Sigmoid colon (tissue), 7 donors: Measurements from ENCODE around the gene CACNB1. TPM values are rescaled to one million over a fixed set of nuclear protein-coding genes. Genes with fewer than 3 reads are reported as not detected.

Experiments
- DNase-seq: peaks from one replicate; pipeline ENCODE4 v3.0.0-alpha.2; 2019
- H3K27ac ChIP-seq, 4 donors: fragments of 200-600 bp; sonication (generic); one replicate each; pipeline ENCODE4 v1.5.1; 2016 to 2019; ENCODE audit warnings: mild to moderate bottlenecking in 1 of 4
- H3K27me3 ChIP-seq, 3 donors: fragments of 200-600 bp; sonication (generic); one replicate each; pipeline ENCODE4 v1.5.1; 2019; ENCODE audit warnings: mild to moderate bottlenecking in 1 of 3
- H3K36me3 ChIP-seq, 4 donors: fragments of 200-600 bp; sonication (generic); one replicate each; pipeline ENCODE4 v1.5.1; 2016 to 2019
- H3K4me1 ChIP-seq, 4 donors: fragments of 200-600 bp; sonication (generic); one replicate each; pipeline ENCODE4 v1.5.1; 2017 to 2019
- H3K4me3 ChIP-seq, 4 donors: fragments of 200-600 bp; sonication (generic); one replicate each; pipeline ENCODE4 v1.5.1; 2017 to 2019; ENCODE audit warnings: mild to moderate bottlenecking in 2 of 4, moderate library complexity in 1 of 4
- H3K9me3 ChIP-seq, 4 donors: fragments of 200-600 bp in 3 of 4; sonication (generic) in 3 of 4; one replicate each; pipeline versions ENCODE4 v1.5.1 to v1.6.1; 2013 to 2019
- EP300 ChIP-seq, 4 donors: sonication (generic); formaldehyde crosslinking; IDR thresholded peaks; one replicate each; pipeline ENCODE4 v1.6.1; 2017; ENCODE audit warnings: antibody characterized with exemption in 4 of 4
- POLR2A ChIP-seq, 2 donors: fragments of 450-650 bp; IDR thresholded peaks; one replicate each; pipeline ENCODE4 v1.6.1; 2016; ENCODE audit warnings: antibody characterized with exemption in 2 of 2, mild to moderate bottlenecking in 2 of 2, moderate library complexity in 2 of 2
- POLR2AphosphoS5 ChIP-seq, 4 donors: sonication (generic); formaldehyde crosslinking; IDR thresholded peaks; one replicate each; pipeline ENCODE4 v1.6.1; 2017; ENCODE audit warnings: antibody characterized with exemption in 4 of 4
- WGBS, 2 donors: extraction: QIAGEN DNeasy Blood & Tissue Kit; methylation state at CpG; one replicate each; pipeline ENCODE4 v1.1.7; 2013; 5-methylcytosine and 5-hydroxymethylcytosine counted together
- intact Hi-C: fragments of 100-400 bp; cut with DNase I; formaldehyde crosslinking; loops from one replicate; pipeline ENCODE4 v1.15.1; 2023
- polyA plus RNA-seq, 3 donors: library from polyadenylated mRNA; stranded (reverse); fragments of 200-250 nt; gene quantifications; one replicate each; pipeline ENCODE4 v1.2.3, GENCODE V29; 2013
- total RNA-seq, 4 donors: library from RNA; depleted of rRNA; stranded (reverse); fragments of >200 nt; gene quantifications; one replicate each; pipeline ENCODE4 v1.1.0, GENCODE V29; 2016
- TF ChIP-seq, protein P1 (sequence below), 4 experiments: fragments of 450-650 bp in 3 of 4; fragments of 200-600 bp in 1 of 4; IDR thresholded peaks; one replicate each; pipeline ENCODE4 v1.5.1; 2016 to 2019; ENCODE audit warnings: antibody characterized with exemption in 4 of 4, mild to moderate bottlenecking in 3 of 4, moderate library complexity in 2 of 4
- donor health status: healthy with polysubstance abuse.
- donor health status: Bipolar disorder and iron deficiency.
- donor health status: healthy.

The CACNB1 gene
- total and polyA plus RNA-seq, 7 donors = 3.0 to 11.6 (median 7.6) TPM

DNA sequence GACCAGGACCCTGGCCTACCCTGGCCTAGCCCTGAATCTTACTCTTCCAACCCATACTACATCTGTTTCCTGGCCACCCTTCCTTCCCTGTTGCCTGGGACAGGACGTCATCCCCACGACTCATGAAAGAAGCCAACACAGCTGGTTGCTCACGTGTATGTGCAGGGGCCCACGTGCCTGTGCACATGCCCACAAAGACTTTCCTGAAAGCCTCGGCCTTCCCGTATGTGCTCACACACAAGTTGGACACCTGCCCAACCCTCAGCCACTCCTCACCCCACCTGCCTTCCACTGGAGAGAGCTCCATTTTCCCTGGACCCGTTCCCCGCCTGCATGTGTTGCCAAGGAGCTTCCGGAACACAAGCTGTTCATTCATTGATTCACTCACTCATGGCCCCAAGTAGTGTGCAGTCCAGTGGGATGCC is 53.0 kb downstream of the CACNB1 start:
- TF ChIP-seq POLR2A (IDR thresholded peaks at IDR 0.05) = no peak
- peak; percentile 45 to 81 (median 52) for TF ChIP-seq POLR2AphosphoS5 (IDR thresholded peaks at IDR 0.05)
- TF ChIP-seq EP300 (IDR thresholded peaks at IDR 0.05) = no peak
- H3K27me3 ChIP-seq = peaks cover 0 to 3% (median 0%) of the 10 kb centered on the region in 3 donors
- peak overlapping the region; percentile 47 to 75 (median 66) for H3K27ac ChIP-seq
- intact Hi-C loops = loop anchor here (5.0 kb wide), 1 partner anchor 82 kb away; no protein-coding TSS in a partner anchor
- WGBS, 2 donors = 5 to 34% methylated on average over 9 of the region's 9 CpGs
- peak; percentile 98 for DNase-seq
- H3K4me1 ChIP-seq = no peaks in the 10 kb centered on the region
- H3K9me3 ChIP-seq = no peaks in the 10 kb centered on the region
- no peak overlapping the region for H3K4me3 ChIP-seq
- no peaks in the 10 kb centered on the region for H3K36me3 ChIP-seq

DNA sequence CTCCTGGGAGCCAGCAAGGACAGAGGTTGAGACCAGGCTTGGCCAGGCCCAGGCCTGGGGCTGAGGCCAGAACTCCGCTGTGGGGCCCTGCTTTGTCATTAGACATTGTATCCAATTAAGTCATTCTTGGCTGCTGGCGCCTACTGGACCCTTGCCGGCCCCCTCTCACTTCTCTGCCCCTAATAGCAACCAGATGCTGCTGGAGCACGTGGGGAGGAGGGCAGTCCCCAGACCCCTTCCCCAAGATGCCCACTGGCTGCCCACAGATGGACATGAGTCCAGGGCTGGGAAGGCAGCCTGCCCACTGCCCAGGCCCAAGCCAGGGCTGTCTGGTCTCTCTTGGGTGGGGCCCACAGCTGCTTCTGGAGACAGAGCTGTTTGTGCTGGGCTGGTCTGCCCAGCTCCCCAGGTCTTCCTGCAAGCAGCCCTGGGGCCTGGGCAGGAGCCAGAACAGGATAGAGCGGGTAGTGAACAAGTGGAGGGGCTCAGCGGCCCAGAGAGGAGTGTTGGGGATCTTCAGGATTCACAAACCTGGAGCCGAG is 53.8 kb downstream of the CACNB1 start:
- peak overlapping the region; percentile 47 to 75 (median 66) for H3K27ac ChIP-seq
- H3K9me3 ChIP-seq = no peaks in the 10 kb centered on the region

DNA sequence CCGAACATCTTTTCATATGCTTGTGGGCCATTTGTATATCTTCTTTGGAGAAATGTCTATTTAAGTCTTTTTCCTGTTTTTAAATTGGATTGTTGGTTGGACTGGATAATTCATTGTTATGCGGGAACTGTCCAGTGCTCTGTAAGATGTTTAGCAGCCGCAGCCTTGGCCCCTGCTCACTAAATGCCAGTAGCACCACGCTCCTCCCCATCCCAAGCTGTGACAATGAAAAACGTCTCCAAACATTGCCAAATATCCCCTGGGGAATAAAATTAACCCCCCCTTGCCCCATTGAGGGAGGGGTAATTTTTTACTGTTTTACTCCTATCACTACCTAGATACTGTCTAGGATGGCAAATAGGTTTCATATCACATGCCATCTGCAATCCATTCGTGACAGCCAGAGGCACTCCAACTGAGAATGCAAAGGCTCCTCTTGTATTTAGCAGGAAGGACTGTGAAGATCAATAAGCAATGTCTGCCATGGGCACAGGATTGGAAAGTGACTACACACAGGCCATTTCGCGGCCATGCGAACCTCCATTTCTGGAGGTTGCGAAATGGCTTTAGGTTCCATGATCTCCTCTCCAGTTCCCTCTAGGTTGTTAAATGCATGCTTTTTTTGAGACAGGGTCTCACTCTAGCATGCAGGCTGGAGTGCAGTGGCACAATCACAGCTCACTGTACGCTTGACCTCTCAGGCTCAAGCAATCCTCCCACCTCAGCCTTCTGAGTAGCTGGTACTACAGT is 55.4 kb downstream of the CACNB1 start:
- intact Hi-C loops = loop anchor here (5.0 kb wide), 1 partner anchor 80 kb away; no protein-coding TSS in a partner anchor
- Histone ChIP-seq H3K4me3 (no peak overlapping the region), H3K36me3 (no peaks in the 10 kb centered on the region), H3K9me3 (no peaks in the 10 kb centered on the region), H3K27ac (no peak overlapping the region), H3K27me3 (no peaks in the 10 kb centered on the region), H3K4me1 (no peaks in the 10 kb centered on the region)
- no peak for TF ChIP-seq POLR2A (IDR thresholded peaks at IDR 0.05)
- no peak for TF ChIP-seq POLR2AphosphoS5 (IDR thresholded peaks at IDR 0.05)
- TF ChIP-seq, protein P1, sequence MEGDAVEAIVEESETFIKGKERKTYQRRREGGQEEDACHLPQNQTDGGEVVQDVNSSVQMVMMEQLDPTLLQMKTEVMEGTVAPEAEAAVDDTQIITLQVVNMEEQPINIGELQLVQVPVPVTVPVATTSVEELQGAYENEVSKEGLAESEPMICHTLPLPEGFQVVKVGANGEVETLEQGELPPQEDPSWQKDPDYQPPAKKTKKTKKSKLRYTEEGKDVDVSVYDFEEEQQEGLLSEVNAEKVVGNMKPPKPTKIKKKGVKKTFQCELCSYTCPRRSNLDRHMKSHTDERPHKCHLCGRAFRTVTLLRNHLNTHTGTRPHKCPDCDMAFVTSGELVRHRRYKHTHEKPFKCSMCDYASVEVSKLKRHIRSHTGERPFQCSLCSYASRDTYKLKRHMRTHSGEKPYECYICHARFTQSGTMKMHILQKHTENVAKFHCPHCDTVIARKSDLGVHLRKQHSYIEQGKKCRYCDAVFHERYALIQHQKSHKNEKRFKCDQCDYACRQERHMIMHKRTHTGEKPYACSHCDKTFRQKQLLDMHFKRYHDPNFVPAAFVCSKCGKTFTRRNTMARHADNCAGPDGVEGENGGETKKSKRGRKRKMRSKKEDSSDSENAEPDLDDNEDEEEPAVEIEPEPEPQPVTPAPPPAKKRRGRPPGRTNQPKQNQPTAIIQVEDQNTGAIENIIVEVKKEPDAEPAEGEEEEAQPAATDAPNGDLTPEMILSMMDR (IDR thresholded peaks at IDR 0.05) = no peak
- no peak for TF ChIP-seq EP300 (IDR thresholded peaks at IDR 0.05)
- WGBS, 2 donors = 89 to 90% methylated on average over 11 of the region's 11 CpGs
- no peak for DNase-seq

More for the DNA sequence above, 53.8 kb downstream of the CACNB1 start:
- intact Hi-C loops = loop anchor here (5.0 kb wide), 1 partner anchor 81 kb away; no protein-coding TSS in a partner anchor
- WGBS, 2 donors = 83 to 86% methylated on average over 7 of the region's 7 CpGs
- TF ChIP-seq, protein P1 (IDR thresholded peaks at IDR 0.05) = no peak
- TF ChIP-seq POLR2AphosphoS5 (IDR thresholded peaks at IDR 0.05) (no peak), EP300 (IDR thresholded peaks at IDR 0.05) (no peak), POLR2A (IDR thresholded peaks at IDR 0.05) (no peak)
- DNase-seq = peak; percentile 87
- H3K36me3 ChIP-seq = no peaks in the 10 kb centered on the region
- H3K27me3 ChIP-seq = peaks cover 0 to 3% (median 0%) of the 10 kb centered on the region in 3 donors
- H3K4me3 ChIP-seq = no peak overlapping the region
- no peaks in the 10 kb centered on the region for H3K4me1 ChIP-seq

DNA sequence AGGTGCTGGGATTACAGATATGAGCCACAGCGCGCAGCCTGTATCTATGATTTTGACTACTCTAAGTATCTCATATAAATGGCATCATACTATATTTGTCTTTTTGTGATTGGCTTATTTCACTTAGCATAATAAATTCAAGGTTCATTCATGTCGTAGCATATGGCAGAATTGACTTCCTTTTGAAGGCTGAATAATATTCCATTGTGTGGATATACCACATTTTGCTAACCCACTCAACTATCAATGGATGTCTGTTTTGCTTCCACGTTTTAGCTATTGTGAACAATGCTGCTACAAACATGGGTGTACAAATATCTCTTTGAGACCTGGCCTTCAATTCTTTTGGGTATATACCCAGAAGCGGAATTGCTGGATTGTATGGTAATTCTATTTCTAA is 56.2 kb downstream of the CACNB1 start:
- no peak overlapping the region for H3K4me3 ChIP-seq
- WGBS, 2 donors = 92 to 95% methylated on average over 5 of the region's 5 CpGs
- H3K9me3 ChIP-seq = no peaks in the 10 kb centered on the region
- TF ChIP-seq, protein P1 (IDR thresholded peaks at IDR 0.05) = no peak
- TF ChIP-seq POLR2A (IDR thresholded peaks at IDR 0.05) = no peak
- TF ChIP-seq POLR2AphosphoS5 (IDR thresholded peaks at IDR 0.05) = no peak
- TF ChIP-seq EP300 (IDR thresholded peaks at IDR 0.05) = no peak
- no peaks in the 10 kb centered on the region for H3K36me3 ChIP-seq
- DNase-seq = no peak
- no peaks in the 10 kb centered on the region for H3K27me3 ChIP-seq
- H3K4me1 ChIP-seq = no peaks in the 10 kb centered on the region
- intact Hi-C loops = loop anchor here (5.0 kb wide), 1 partner anchor 79 kb away; no protein-coding TSS in a partner anchor
- H3K27ac ChIP-seq = no peak overlapping the region

DNA sequence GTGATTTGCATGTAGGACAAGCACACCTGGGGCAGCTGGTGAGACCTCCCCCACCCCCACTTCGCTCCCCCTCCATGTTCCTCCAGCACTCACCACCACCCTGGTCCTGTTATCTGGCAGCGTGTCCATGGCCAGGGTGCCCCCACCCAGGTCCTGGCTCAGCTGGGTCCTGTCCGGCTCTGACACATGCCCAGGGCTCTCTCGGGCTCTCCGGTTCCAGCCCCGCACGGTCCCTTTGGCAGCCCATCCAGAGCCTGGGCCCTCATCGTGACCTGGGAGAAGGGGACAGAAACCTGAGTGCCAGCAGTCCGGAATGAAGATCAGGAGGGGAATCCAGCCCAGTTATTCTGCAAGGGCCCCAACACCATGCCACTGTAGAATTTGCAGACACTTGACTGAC is 57.9 kb downstream of the CACNB1 start:
- Histone ChIP-seq H3K4me1 (no peaks in the 10 kb centered on the region), H3K9me3 (no peaks in the 10 kb centered on the region), H3K27ac (no peak overlapping the region), H3K36me3 (no peaks in the 10 kb centered on the region), H3K27me3 (no peaks in the 10 kb centered on the region), H3K4me3 (no peak overlapping the region)
- 92 to 95% methylated on average over 9 of the region's 9 CpGs for WGBS, 2 donors
- intact Hi-C loops = no loop called here
- no peak for DNase-seq
- TF ChIP-seq, protein P1 (IDR thresholded peaks at IDR 0.05) = no peak
- TF ChIP-seq POLR2A (IDR thresholded peaks at IDR 0.05) (no peak), EP300 (IDR thresholded peaks at IDR 0.05) (no peak), POLR2AphosphoS5 (IDR thresholded peaks at IDR 0.05) (no peak)
